Measurements from ENCODE around the gene DNAH10. TPM values are rescaled to one million over a fixed set of nuclear protein-coding genes. Genes with fewer than 3 reads are reported as not detected.
A peak's percentile ranks its signal among the peaks of the same experiment; 100 is the strongest.

DNAH10 gene
- polyA plus RNA-seq, result 0.40 TPM

GRCh38 chr12:123761841-123762714 is at the start of gene DNAH10:
TSS of gene DNAH10 (plus strand) at chr12:123762301. CDS start at chr12:123762337, 36 bp downstream.
- H3K36me3 Mint-ChIP-seq, result peaks cover 4% of the 10 kb centered on the region
- H3K9me3 Mint-ChIP-seq, result no peaks in the 10 kb centered on the region
- no peak within 1 kb of the TSS for H3K27ac Mint-ChIP-seq
- no peaks in the 10 kb centered on the region for H3K27me3 Mint-ChIP-seq
- H3K4me3 Mint-ChIP-seq, result peak within 1 kb of the TSS; percentile 84 to 93 (median 90)
- peaks cover 0 to 6% (median 0%) of the 10 kb centered on the region in 3 donors for H3K4me1 Mint-ChIP-seq

GRCh38 chr12:123712780-123713319 is 49.3 kb upstream of the DNAH10 start:
- H3K36me3 Mint-ChIP-seq, result peaks cover 1% of the 10 kb centered on the region
- H3K4me1 Mint-ChIP-seq, result peaks cover 21 to 25% (median 24%) of the 10 kb centered on the region in 3 donors
- no peaks in the 10 kb centered on the region for H3K27me3 Mint-ChIP-seq
- H3K4me3 Mint-ChIP-seq, result peak overlapping the region; percentile 86 to 97 (median 93)
- H3K9me3 Mint-ChIP-seq, result no peaks in the 10 kb centered on the region
- peak overlapping the region; percentile 68 to 78 (median 69) for H3K27ac Mint-ChIP-seq

GRCh38 chr12:123713398-123713797 is 48.7 kb upstream of the DNAH10 start:
- H3K27me3 Mint-ChIP-seq, result no peaks in the 10 kb centered on the region
- peak overlapping the region; percentile 86 to 97 (median 93) for H3K4me3 Mint-ChIP-seq
- H3K9me3 Mint-ChIP-seq, result no peaks in the 10 kb centered on the region
- peak overlapping the region; percentile 68 to 78 (median 69) for H3K27ac Mint-ChIP-seq
- H3K36me3 Mint-ChIP-seq, result peaks cover 1% of the 10 kb centered on the region
- H3K4me1 Mint-ChIP-seq, result peaks cover 21 to 25% (median 24%) of the 10 kb centered on the region in 3 donors

- Mint-ChIP-seq H3K27me3 (no peaks in the 10 kb centered on the region), H3K9me3 (no peaks in the 10 kb centered on the region), H3K27ac (peak overlapping the region; percentile 55 to 94 (median 69)), H3K4me3 (peak overlapping the region; percentile 86 to 97 (median 93)), H3K36me3 (peaks cover 1% of the 10 kb centered on the region), H3K4me1 (peaks cover 21 to 25% (median 22%) of the 10 kb centered on the region in 3 donors)
Observed at GRCh38 chr12:123713823-123714585, 48.1 kb upstream of the DNAH10 start.

- no peaks in the 10 kb centered on the region for H3K9me3 Mint-ChIP-seq
- H3K4me1 Mint-ChIP-seq, result peaks cover 21 to 25% (median 25%) of the 10 kb centered on the region in 3 donors
- H3K4me3 Mint-ChIP-seq, result peak overlapping the region in 1 of 4 donors; percentile 90
- H3K27ac Mint-ChIP-seq, result peak overlapping the region in 1 of 3 donors; percentile 94
- H3K27me3 Mint-ChIP-seq, result no peaks in the 10 kb centered on the region
- H3K36me3 Mint-ChIP-seq, result peaks cover 1% of the 10 kb centered on the region
Observed at GRCh38 chr12:123715195-123715594, 46.9 kb upstream of the DNAH10 start.

- Mint-ChIP-seq H3K27me3 (no peaks in the 10 kb centered on the region), H3K4me3 (peak overlapping the region in 1 of 4 donors; percentile 35), H3K27ac (no peak overlapping the region), H3K9me3 (no peaks in the 10 kb centered on the region), H3K36me3 (peaks cover 1% of the 10 kb centered on the region), H3K4me1 (peaks cover 21 to 23% (median 21%) of the 10 kb centered on the region in 3 donors)
Observed at GRCh38 chr12:123717350-123717749, 44.8 kb upstream of the DNAH10 start.

DNA sequence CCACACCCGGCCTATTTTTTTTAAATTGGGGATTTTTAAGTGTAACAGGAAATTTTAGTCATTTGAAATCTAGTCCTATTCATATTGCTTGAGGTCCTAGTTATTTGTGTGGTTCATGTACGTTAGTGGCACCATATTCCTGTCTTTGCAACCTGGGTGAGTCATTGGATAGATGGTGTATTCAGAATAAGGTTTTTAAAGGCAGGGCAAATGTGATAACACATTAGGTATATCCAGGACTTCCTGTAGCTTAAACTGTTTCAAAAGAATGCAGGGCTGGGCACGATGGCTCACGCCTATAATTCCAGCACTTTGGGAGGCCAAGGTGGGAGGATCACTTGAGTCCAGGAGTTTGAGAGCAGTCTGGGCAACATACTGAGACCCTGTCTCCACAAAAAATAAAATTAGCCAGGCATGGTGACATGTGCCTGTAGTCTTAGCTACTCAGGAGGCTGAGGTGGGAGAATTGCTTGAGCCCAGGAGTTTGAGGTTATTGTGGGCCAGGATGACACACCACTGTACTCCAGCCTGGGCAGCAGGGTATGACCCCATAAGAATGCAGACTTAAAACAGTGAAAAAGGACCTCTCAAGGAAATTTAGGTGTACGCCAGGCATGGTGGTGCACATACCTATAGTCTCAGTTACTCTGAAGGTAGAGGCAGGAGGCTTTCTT is 41.8 kb upstream of the DNAH10 start:
- H3K27me3 Mint-ChIP-seq, result no peaks in the 10 kb centered on the region
- no peak overlapping the region for H3K27ac Mint-ChIP-seq
- no peaks in the 10 kb centered on the region for H3K9me3 Mint-ChIP-seq
- H3K36me3 Mint-ChIP-seq, result peaks cover 1% of the 10 kb centered on the region
- peaks cover 6 to 10% (median 7%) of the 10 kb centered on the region in 3 donors for H3K4me1 Mint-ChIP-seq
- no peak overlapping the region for H3K4me3 Mint-ChIP-seq

DNA sequence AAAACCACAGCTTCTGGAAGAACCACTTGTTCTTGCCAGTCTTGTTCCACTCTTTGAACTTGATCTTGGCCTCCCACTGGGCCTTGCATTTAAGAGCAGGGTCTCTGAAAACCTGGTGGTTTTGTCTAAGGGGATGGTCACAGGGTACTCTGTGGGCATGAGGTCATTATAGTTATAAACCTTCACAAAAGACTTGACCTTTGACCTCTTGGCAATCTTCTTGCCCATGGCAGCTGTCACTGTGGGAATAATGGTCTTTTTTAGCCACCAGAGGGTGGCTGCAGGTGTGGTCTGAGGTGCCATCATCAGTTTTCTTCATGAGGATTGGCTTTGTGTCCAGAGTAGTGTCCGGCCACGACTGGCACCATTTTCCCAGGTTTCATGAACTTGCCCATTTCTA is 40.9 kb upstream of the DNAH10 start:
- peak overlapping the region in 1 of 3 donors; percentile 88 for H3K27ac Mint-ChIP-seq
- peaks cover 1% of the 10 kb centered on the region for H3K36me3 Mint-ChIP-seq
- no peaks in the 10 kb centered on the region for H3K9me3 Mint-ChIP-seq
- peaks cover 6 to 10% (median 7%) of the 10 kb centered on the region in 3 donors for H3K4me1 Mint-ChIP-seq
- no peak overlapping the region for H3K4me3 Mint-ChIP-seq
- H3K27me3 Mint-ChIP-seq, result no peaks in the 10 kb centered on the region

GRCh38 chr12:123723011-123723410 is 39.1 kb upstream of the DNAH10 start:
- Mint-ChIP-seq H3K9me3 (no peaks in the 10 kb centered on the region), H3K27me3 (no peaks in the 10 kb centered on the region), H3K4me1 (peaks cover 6 to 10% (median 7%) of the 10 kb centered on the region in 3 donors), H3K4me3 (no peak overlapping the region), H3K27ac (no peak overlapping the region), H3K36me3 (peaks cover 2% of the 10 kb centered on the region)

GRCh38 chr12:123723765-123724164 is 38.3 kb upstream of the DNAH10 start:
- peak overlapping the region in 2 of 4 donors; percentile 23 to 39 for H3K4me3 Mint-ChIP-seq
- no peaks in the 10 kb centered on the region for H3K9me3 Mint-ChIP-seq
- no peak overlapping the region for H3K27ac Mint-ChIP-seq
- peaks cover 4% of the 10 kb centered on the region for H3K36me3 Mint-ChIP-seq
- H3K4me1 Mint-ChIP-seq, result peaks cover 6 to 10% (median 9%) of the 10 kb centered on the region in 3 donors
- H3K27me3 Mint-ChIP-seq, result no peaks in the 10 kb centered on the region

GRCh38 chr12:123726244-123726643 is 35.9 kb upstream of the DNAH10 start:
- H3K27ac Mint-ChIP-seq, result no peak overlapping the region
- peaks cover 5% of the 10 kb centered on the region for H3K36me3 Mint-ChIP-seq
- no peaks in the 10 kb centered on the region for H3K9me3 Mint-ChIP-seq
- peaks cover 6 to 10% (median 9%) of the 10 kb centered on the region in 3 donors for H3K4me1 Mint-ChIP-seq
- no peaks in the 10 kb centered on the region for H3K27me3 Mint-ChIP-seq
- no peak overlapping the region for H3K4me3 Mint-ChIP-seq

DNA sequence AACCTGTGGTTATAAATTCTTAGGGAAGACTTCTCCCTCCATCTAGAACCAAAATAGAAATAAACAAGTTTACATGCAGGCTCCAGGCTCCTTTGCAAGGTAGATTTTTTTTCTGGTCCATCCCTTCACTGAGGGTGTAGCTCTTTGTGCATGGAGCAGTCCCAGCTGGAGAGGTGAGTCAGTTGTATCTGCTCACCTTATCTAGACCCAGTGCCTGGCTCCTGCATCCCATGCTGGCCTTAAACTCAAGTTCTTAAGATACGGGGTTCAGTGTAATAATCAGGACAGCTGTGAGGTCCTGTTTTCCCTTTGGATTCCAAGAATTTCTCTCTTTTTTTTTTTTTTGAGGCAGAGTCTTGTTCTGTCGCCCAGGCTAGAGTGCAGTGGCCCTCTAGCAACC is 35.1 kb upstream of the DNAH10 start:
- no peaks in the 10 kb centered on the region for H3K27me3 Mint-ChIP-seq
- peaks cover 6 to 10% (median 9%) of the 10 kb centered on the region in 3 donors for H3K4me1 Mint-ChIP-seq
- H3K9me3 Mint-ChIP-seq, result no peaks in the 10 kb centered on the region
- no peak overlapping the region for H3K4me3 Mint-ChIP-seq
- H3K36me3 Mint-ChIP-seq, result peaks cover 5% of the 10 kb centered on the region
- no peak overlapping the region for H3K27ac Mint-ChIP-seq

- Mint-ChIP-seq H3K27me3 (no peaks in the 10 kb centered on the region), H3K4me1 (peaks cover 6 to 10% (median 8%) of the 10 kb centered on the region in 3 donors), H3K4me3 (no peak overlapping the region), H3K27ac (no peak overlapping the region), H3K36me3 (peaks cover 5% of the 10 kb centered on the region), H3K9me3 (no peaks in the 10 kb centered on the region)
Observed at GRCh38 chr12:123727878-123728277, 34.2 kb upstream of the DNAH10 start.

- Mint-ChIP-seq H3K36me3 (peaks cover 8% of the 10 kb centered on the region), H3K9me3 (no peaks in the 10 kb centered on the region), H3K4me3 (no peak overlapping the region), H3K27ac (no peak overlapping the region), H3K4me1 (peaks cover 1 to 5% (median 4%) of the 10 kb centered on the region in 3 donors), H3K27me3 (no peaks in the 10 kb centered on the region)
Observed at GRCh38 chr12:123731596-123731995, 30.5 kb upstream of the DNAH10 start.

Measured in IgD-negative memory B cell (primary cell).